CD14-positive monocyte (primary cell): ENCODE data around the gene GSTM4. TPM values are rescaled to one million over a fixed set of nuclear protein-coding genes. Genes with fewer than 3 reads are reported as not detected.
"Not testable (repeated sequence)": the region's sequence is repeated elsewhere in the genome, so short reads cannot be mapped to it uniquely, and the experiment has no call there.

Source experiments
- DNase-seq, 3 donors: peaks; one replicate each; pipeline ENCODE4 v3.0.0-alpha.2; 2011 to 2022
- H2AFZ ChIP-seq: 2 replicates; pipeline ENCODE4 v1.6.0; 2012; ENCODE audit warnings: mild to moderate bottlenecking, low read depth, low read length, inconsistent platforms; ENCODE audit not compliant: insufficient read depth, poor library complexity, severe bottlenecking
- H3K27ac ChIP-seq, 2 donors: 1 replicate in 1 of 2; 2 replicates in 1 of 2; pipeline ENCODE4 v1.5.1; 2012 to 2013; ENCODE audit warnings: low read length in 2 of 2, control low read depth in 1 of 2, inconsistent platforms in 1 of 2, low read depth in 1 of 2, mild to moderate bottlenecking in 1 of 2
- H3K27me3 ChIP-seq, 2 donors: one replicate each; pipeline versions ENCODE4 v1.6.0 to v1.6.1; 2011 to 2013; ENCODE audit warnings: low read length in 2 of 2; ENCODE audit not compliant: control insufficient read depth in 2 of 2, insufficient read depth in 2 of 2
- H3K36me3 ChIP-seq, 2 donors: replicated peaks in 1 of 2; 1 replicate in 1 of 2; 2 replicates in 1 of 2; pipeline versions ENCODE4 v1.5.1 to v1.6.1; 2012 to 2013; ENCODE audit warnings: low read length in 2 of 2, control low read depth in 1 of 2, inconsistent platforms in 1 of 2, mild to moderate bottlenecking in 1 of 2; ENCODE audit not compliant: insufficient read depth in 2 of 2, control insufficient read depth in 1 of 2
- H3K4me1 ChIP-seq, 2 donors: 1 replicate in 1 of 2; 2 replicates in 1 of 2; pipeline versions ENCODE4 v1.5.1 to v1.6.1; 2012 to 2013; ENCODE audit warnings: low read length in 2 of 2, control low read depth in 1 of 2, inconsistent platforms in 1 of 2, mild to moderate bottlenecking in 1 of 2, moderate library complexity in 1 of 2; ENCODE audit not compliant: insufficient read depth in 2 of 2, control insufficient read depth in 1 of 2
- H3K4me2 ChIP-seq: replicated peaks from 2 replicates; pipeline ENCODE3; 2012; ENCODE audit warnings: low read length, moderate library complexity, mild to moderate bottlenecking; ENCODE audit not compliant: poor library complexity, severe bottlenecking; ENCODE audit errors: extremely low read depth
- H3K4me3 ChIP-seq, 3 experiments: fragments of 200-600 bp in 1 of 3; sonication (generic) in 1 of 3; replicated peaks in 1 of 3; 1 replicate in 2 of 3; 2 replicates in 1 of 3; pipeline ENCODE4 v1.5.1; 2011 to 2013; ENCODE audit warnings: low read length in 3 of 3, mild to moderate bottlenecking in 3 of 3, control low read depth in 2 of 3, low read depth in 2 of 3, inconsistent platforms in 1 of 3, moderate library complexity in 1 of 3
- H3K79me2 ChIP-seq: 2 replicates; pipeline ENCODE4 v1.6.0; 2012; ENCODE audit warnings: mild to moderate bottlenecking, control low read depth, inconsistent platforms, low read length, moderate library complexity; ENCODE audit not compliant: insufficient read depth
- H3K9ac ChIP-seq: 2 replicates; pipeline ENCODE4 v1.6.0; 2017; ENCODE audit warnings: low read length, mild to moderate bottlenecking; ENCODE audit not compliant: insufficient read depth, poor library complexity, severe bottlenecking
- H3K9me3 ChIP-seq, 2 donors: replicated peaks in 1 of 2; 1 replicate in 1 of 2; 2 replicates in 1 of 2; pipeline versions ENCODE4 v1.5.1 to v1.6.1; 2012 to 2013; ENCODE audit warnings: low read length in 2 of 2, control low read depth in 1 of 2; ENCODE audit not compliant: control insufficient read depth in 1 of 2, insufficient read depth in 1 of 2
- H4K20me1 ChIP-seq: 2 replicates; pipeline ENCODE4 v1.6.0; 2012; ENCODE audit warnings: mild to moderate bottlenecking, low read length, control low read depth, moderate library complexity; ENCODE audit not compliant: insufficient read depth
- H3K27ac Mint-ChIP-seq, 7 donors: one replicate each; pipeline ENCODE4 v1.8.0; 2020; ENCODE audit warnings: mild to moderate bottlenecking in 7 of 7, mixed read lengths in 7 of 7, moderate library complexity in 6 of 7, inconsistent platforms in 2 of 7
- H3K27me3 Mint-ChIP-seq, 3 donors: one replicate each; pipeline ENCODE4 v1.8.0; 2021 to 2022; ENCODE audit warnings: low read depth in 3 of 3, mild to moderate bottlenecking in 3 of 3, mixed read lengths in 3 of 3, moderate library complexity in 3 of 3, inconsistent platforms in 1 of 3
- H3K36me3 Mint-ChIP-seq, 2 donors: one replicate each; pipeline ENCODE4 v1.8.0; 2020; ENCODE audit warnings: mixed read lengths in 2 of 2, inconsistent platforms in 1 of 2, mild to moderate bottlenecking in 1 of 2
- H3K4me1 Mint-ChIP-seq: one replicate; pipeline ENCODE4 v1.8.0; 2020; ENCODE audit warnings: mild to moderate bottlenecking, mixed read lengths
- H3K4me3 Mint-ChIP-seq, 2 donors: one replicate each; pipeline ENCODE4 v1.8.0; 2020; ENCODE audit warnings: mild to moderate bottlenecking in 2 of 2, mixed read lengths in 2 of 2, moderate library complexity in 1 of 2
- H3K9me3 Mint-ChIP-seq, 7 donors: one replicate each; pipeline ENCODE4 v1.8.0; 2020 to 2022; ENCODE audit warnings: mixed read lengths in 7 of 7, mild to moderate bottlenecking in 6 of 7, moderate library complexity in 6 of 7, inconsistent platforms in 2 of 7
- CTCF ChIP-seq: fragments of 200-600 bp; IDR thresholded peaks from one replicate; pipeline ENCODE4 v1.8.0; 2022; ENCODE audit warnings: antibody characterized with exemption, mild to moderate bottlenecking
- WGBS: methylation state at CpG from one replicate; pipeline ENCODE4 v1.1.5; 2013; ENCODE audit warnings: missing lambda C conversion rate; ENCODE audit not compliant: insufficient coverage; 5-methylcytosine and 5-hydroxymethylcytosine counted together
- intact Hi-C, 2 donors: fragments of 100-400 bp; cut with micrococcal nuclease; formaldehyde crosslinking; loops; one replicate each; pipeline versions ENCODE4 v1.15.0 to v1.15.1; 2023
- polyA plus RNA-seq, 3 donors: library from polyadenylated mRNA; depleted of rRNA in 1 of 3; unstranded in 2 of 3; stranded (reverse) in 1 of 3; fragments of 300-500 nt in 2 of 3; fragments of >200 nt in 1 of 3; fragmentation: Illumina TruSeq in 2 of 3; gene quantifications; 1 replicate in 2 of 3; 2 replicates in 1 of 3; pipeline ENCODE4 v1.2.3, GENCODE V29; 2012 to 2021

GSTM4 gene
- polyA plus RNA-seq, 3 donors: 11.9 to 22.9 (median 15.9) TPM

DNA sequence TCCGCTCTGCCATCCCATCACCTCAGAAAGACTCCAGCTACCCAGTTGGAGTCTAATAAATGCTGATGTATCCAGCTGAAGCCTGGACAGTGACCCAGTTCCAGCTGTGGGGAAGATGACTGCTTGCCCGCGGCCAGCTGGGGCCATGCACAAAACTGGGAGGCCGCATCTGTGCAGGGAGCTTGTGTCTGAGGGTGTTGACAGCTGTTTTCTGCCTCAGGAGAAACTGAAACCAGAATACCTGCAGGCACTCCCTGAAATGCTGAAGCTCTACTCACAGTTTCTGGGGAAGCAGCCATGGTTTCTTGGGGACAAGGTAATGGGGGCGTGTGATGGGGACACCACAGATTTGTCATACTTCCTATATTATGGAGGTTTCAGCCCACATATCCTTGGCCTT lies 15.2 kb downstream of the GSTM4 start:
- WGBS: 100% methylated on average over 3 of the region's 5 CpGs

GRCh38 chr1:109673861-109674260 lies 18.0 kb downstream of the GSTM4 start:
- H3K9ac ChIP-seq, DNase-seq, H3K4me1 Mint-ChIP-seq, H3K27me3 Mint-ChIP-seq, H3K27ac ChIP-seq, H3K9me3 Mint-ChIP-seq, H3K36me3 ChIP-seq, H4K20me1 ChIP-seq, H3K27me3 ChIP-seq, H3K4me3 Mint-ChIP-seq, H3K4me3 ChIP-seq, H3K36me3 Mint-ChIP-seq, H3K4me2 ChIP-seq, H2AFZ ChIP-seq, H3K4me1 ChIP-seq, H3K79me2 ChIP-seq, H3K9me3 ChIP-seq, intact Hi-C loops, H3K27ac Mint-ChIP-seq: not testable (repeated sequence)
- WGBS: 100% methylated on average over 1 of the region's 2 CpGs

More for the DNA sequence above, 15.2 kb downstream of the GSTM4 start:
- H4K20me1 ChIP-seq: no peaks in the 10 kb centered on the region
- no peak overlapping the region for H3K9ac ChIP-seq
- H3K4me1 Mint-ChIP-seq: peaks cover 22% of the 10 kb centered on the region
- no peak overlapping the region for H3K27ac Mint-ChIP-seq
- H3K27me3 ChIP-seq: no peaks in the 10 kb centered on the region
- H3K4me3 Mint-ChIP-seq: no peak overlapping the region
- no peak overlapping the region for H3K4me3 ChIP-seq
- no peak overlapping the region for H3K4me2 ChIP-seq
- no peaks in the 10 kb centered on the region for H3K36me3 Mint-ChIP-seq
- H3K9me3 Mint-ChIP-seq: peaks cover 0 to 8% (median 0%) of the 10 kb centered on the region in 7 donors
- H2AFZ ChIP-seq: no peak overlapping the region
- H3K4me1 ChIP-seq: peaks cover 9 to 12% of the 10 kb centered on the region in 2 donors
- DNase-seq: no peak
- intact Hi-C loops: no loop called here
- TF ChIP-seq CTCF: no peak
- no peak overlapping the region for H3K27ac ChIP-seq
- no peaks in the 10 kb centered on the region for H3K79me2 ChIP-seq
- H3K27me3 Mint-ChIP-seq: peaks cover 2 to 8% (median 3%) of the 10 kb centered on the region in 3 donors
- H3K36me3 ChIP-seq: no peaks in the 10 kb centered on the region
- no peaks in the 10 kb centered on the region for H3K9me3 ChIP-seq

- intact Hi-C loops, H3K9me3 ChIP-seq, H3K4me2 ChIP-seq, H3K4me3 ChIP-seq, H3K27ac ChIP-seq, H3K36me3 Mint-ChIP-seq, H3K27ac Mint-ChIP-seq, H3K4me1 Mint-ChIP-seq, DNase-seq, H3K4me3 Mint-ChIP-seq, H3K36me3 ChIP-seq, H3K79me2 ChIP-seq, H3K27me3 Mint-ChIP-seq, H3K9me3 Mint-ChIP-seq, H3K27me3 ChIP-seq, H2AFZ ChIP-seq, H3K4me1 ChIP-seq, H4K20me1 ChIP-seq, H3K9ac ChIP-seq: not testable (repeated sequence)
- no CpG with 5 or more reads among the region's 3 CpGs for WGBS
Observed at GRCh38 chr1:109676683-109677381, 20.9 kb downstream of the GSTM4 start.
